GM12874 (cell line): Measurements from ENCODE around the gene IFT27.

Experiments
- TF ChIP-seq, protein P1 (sequence below): IDR thresholded peaks from 2 replicates; pipeline ENCODE4 v1.5.1; 2011; ENCODE audit warnings: low read depth, mild to moderate bottlenecking, control low read depth, low read length, moderate library complexity; ENCODE audit not compliant: insufficient read depth

Gene IFT27

DNA sequence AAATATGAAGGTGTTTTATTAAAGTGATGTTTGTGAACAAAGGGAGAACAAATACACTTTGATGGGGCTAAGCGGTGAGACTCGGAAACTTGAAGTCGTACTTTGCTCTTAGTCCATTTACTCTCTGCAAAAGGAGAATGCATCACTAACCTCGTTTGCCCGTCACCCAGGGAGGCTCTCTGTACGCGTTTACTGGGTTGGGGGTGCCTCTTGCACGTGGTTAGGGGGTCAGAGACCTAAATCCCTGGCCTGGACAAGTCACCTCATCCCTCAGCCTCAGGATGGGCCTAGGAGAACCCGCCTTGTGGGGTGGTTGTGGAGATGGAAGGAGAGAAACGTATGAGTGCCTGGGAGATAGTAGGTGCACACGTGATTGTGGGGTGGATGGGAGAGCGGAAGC is 803 bp upstream of the IFT27 start:
- TF ChIP-seq, protein P1, sequence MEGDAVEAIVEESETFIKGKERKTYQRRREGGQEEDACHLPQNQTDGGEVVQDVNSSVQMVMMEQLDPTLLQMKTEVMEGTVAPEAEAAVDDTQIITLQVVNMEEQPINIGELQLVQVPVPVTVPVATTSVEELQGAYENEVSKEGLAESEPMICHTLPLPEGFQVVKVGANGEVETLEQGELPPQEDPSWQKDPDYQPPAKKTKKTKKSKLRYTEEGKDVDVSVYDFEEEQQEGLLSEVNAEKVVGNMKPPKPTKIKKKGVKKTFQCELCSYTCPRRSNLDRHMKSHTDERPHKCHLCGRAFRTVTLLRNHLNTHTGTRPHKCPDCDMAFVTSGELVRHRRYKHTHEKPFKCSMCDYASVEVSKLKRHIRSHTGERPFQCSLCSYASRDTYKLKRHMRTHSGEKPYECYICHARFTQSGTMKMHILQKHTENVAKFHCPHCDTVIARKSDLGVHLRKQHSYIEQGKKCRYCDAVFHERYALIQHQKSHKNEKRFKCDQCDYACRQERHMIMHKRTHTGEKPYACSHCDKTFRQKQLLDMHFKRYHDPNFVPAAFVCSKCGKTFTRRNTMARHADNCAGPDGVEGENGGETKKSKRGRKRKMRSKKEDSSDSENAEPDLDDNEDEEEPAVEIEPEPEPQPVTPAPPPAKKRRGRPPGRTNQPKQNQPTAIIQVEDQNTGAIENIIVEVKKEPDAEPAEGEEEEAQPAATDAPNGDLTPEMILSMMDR, result no peak

DNA sequence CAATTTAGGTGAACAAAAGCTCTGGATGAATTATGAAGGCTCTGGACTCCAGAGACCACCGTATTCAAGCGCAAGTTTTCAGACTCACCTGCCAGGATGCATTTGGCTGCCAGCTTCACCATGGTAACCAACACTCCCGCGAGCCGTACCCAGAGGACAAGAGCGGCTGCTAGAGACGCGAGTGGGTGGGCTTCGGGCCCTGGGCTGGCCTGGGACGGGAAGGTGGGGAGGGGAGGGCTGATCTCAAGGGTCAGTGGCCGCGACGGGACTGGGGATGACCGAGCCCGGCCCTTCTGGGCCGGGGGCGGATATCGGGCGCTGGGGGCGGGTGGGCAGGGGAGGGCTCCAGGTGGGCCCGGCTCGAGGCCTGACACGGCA is 344 bp downstream of the IFT27 start:
- TF ChIP-seq, protein P1, result no peak

- TF ChIP-seq, protein P1, result no peak
Measured at GRCh38 chr22:36773935-36774334, 2.0 kb downstream of the IFT27 start.

GRCh38 chr22:36772451-36772850 is 3.5 kb downstream of the IFT27 start:
- TF ChIP-seq, protein P1, result no peak

DNA sequence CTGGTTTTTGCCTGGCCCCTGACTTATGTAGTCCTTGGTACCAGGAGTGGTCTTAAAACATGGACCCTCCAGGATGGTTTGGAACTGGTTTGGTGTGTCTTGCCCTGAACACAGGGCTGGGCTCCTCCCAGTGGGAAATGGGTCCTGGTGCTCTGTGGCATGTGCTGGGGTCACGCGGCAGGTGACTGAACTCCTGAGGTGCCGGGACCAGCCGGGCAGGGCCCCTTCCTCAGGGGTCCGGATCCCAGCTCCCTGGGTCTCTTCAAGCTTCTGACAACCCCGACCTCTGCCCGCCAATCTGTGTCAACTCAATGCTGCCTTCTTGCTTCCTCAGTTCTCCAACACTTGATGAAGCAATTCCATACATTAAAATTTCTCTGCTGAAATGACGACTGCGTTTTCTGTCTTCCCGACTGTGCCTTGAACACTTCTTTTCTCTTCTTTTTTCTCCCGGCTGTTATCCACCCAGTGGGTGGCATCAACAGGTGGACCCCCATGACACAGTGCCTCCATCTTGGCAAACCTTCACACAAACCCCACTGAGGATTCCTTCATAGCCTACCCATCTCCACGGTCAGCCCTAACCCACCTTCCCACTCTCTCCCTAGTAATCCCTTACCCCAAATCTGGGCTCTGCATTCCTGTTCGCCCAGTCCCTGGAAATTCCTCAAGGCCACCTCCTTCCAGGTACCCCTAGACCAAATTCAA is 4.4 kb downstream of the IFT27 start:
- TF ChIP-seq, protein P1, result no peak

GRCh38 chr22:36770513-36771231 is 5.2 kb downstream of the IFT27 start:
- TF ChIP-seq, protein P1, result no peak

- TF ChIP-seq, protein P1, result no peak
Measured at GRCh38 chr22:36769541-36770512, 6.1 kb downstream of the IFT27 start.
